ENCODE data around the gene PDE4D.

Gene PDE4D

DNA sequence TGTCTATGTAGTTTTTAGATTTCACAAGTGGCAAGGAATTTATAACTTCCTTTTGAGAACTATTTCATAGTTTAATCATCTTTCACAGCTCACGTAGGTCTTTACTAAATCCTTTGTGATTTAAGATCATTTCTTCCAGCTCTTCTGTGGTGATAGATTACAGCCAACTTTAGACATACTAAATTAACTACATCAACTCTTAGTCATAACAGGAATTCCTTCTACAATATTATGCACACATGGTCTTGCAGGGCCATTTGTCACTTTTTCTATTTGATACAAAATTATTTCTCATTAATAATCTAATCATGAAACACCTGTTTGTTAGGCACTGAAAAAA lies 208.4 kb downstream of the PDE4D start:
- TF ChIP-seq FOXP2 (optimal IDR thresholded peaks at IDR 0.05; ENCODE audit: borderline replicate concordance, extremely low read depth, extremely low read length, insufficient read depth) (no peak), TAF1 (IDR thresholded peaks at IDR 0.05; ENCODE audit: borderline replicate concordance, insufficient read depth, low read length) (no peak), POLR2AphosphoS5 (IDR thresholded peaks at IDR 0.05; ENCODE audit: low read depth, low read length) (no peak), SIN3A (IDR thresholded peaks at IDR 0.05; ENCODE audit: borderline replicate concordance, insufficient read depth, low read length) (no peak)
- TF ChIP-seq, protein P1, sequence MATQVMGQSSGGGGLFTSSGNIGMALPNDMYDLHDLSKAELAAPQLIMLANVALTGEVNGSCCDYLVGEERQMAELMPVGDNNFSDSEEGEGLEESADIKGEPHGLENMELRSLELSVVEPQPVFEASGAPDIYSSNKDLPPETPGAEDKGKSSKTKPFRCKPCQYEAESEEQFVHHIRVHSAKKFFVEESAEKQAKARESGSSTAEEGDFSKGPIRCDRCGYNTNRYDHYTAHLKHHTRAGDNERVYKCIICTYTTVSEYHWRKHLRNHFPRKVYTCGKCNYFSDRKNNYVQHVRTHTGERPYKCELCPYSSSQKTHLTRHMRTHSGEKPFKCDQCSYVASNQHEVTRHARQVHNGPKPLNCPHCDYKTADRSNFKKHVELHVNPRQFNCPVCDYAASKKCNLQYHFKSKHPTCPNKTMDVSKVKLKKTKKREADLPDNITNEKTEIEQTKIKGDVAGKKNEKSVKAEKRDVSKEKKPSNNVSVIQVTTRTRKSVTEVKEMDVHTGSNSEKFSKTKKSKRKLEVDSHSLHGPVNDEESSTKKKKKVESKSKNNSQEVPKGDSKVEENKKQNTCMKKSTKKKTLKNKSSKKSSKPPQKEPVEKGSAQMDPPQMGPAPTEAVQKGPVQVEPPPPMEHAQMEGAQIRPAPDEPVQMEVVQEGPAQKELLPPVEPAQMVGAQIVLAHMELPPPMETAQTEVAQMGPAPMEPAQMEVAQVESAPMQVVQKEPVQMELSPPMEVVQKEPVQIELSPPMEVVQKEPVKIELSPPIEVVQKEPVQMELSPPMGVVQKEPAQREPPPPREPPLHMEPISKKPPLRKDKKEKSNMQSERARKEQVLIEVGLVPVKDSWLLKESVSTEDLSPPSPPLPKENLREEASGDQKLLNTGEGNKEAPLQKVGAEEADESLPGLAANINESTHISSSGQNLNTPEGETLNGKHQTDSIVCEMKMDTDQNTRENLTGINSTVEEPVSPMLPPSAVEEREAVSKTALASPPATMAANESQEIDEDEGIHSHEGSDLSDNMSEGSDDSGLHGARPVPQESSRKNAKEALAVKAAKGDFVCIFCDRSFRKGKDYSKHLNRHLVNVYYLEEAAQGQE (IDR thresholded peaks at IDR 0.05; ENCODE audit: insufficient read depth in 1 of 2, low read depth in 2 of 2, low read length in 2 of 2): no peak

DNA sequence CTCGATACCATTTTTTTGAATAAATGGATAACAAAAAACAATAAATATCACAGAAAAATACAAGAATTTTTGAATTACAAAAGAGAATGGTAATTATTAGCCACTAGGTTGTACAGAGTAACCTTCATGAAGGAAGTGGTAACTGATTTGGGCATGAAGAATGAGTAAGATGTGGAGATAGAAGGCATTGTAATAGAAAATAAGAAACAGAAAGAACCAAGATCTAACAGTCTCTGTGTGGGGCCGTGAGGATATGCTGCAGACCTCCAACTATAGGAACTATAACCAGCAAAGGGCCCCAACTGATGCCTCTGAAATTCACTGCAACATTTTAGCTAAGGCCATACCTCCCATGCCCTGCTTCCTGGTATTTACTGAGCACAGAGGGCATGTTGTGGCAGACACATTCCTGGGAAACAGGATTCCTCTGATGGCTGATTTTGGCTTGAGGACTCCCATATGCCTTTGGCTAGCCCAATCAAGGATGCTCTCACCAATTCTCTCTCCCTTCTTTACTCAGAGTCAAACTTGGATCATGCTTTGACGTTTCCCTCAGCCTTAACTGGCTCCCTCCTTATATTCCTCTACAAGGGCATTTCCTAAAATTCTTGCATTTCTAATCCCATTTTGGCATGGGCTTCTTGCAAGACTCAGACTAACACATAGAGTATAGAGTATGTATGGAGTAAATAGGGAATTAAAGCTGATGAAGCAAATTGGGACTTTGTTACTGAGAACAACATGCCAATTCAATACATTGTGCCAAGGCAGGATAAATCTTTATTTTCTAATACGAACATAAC lies 208.9 kb downstream of the PDE4D start:
- TF ChIP-seq POLR2AphosphoS5 (IDR thresholded peaks at IDR 0.05; ENCODE audit: low read depth, low read length) (no peak), TAF1 (IDR thresholded peaks at IDR 0.05; ENCODE audit: borderline replicate concordance, insufficient read depth, low read length) (no peak), SIN3A (IDR thresholded peaks at IDR 0.05; ENCODE audit: borderline replicate concordance, insufficient read depth, low read length) (no peak), FOXP2 (optimal IDR thresholded peaks at IDR 0.05; ENCODE audit: borderline replicate concordance, extremely low read depth, extremely low read length, insufficient read depth) (no peak)
- TF ChIP-seq, protein P1 (IDR thresholded peaks at IDR 0.05; ENCODE audit: insufficient read depth in 1 of 2, low read depth in 2 of 2, low read length in 2 of 2): no peak

DNA sequence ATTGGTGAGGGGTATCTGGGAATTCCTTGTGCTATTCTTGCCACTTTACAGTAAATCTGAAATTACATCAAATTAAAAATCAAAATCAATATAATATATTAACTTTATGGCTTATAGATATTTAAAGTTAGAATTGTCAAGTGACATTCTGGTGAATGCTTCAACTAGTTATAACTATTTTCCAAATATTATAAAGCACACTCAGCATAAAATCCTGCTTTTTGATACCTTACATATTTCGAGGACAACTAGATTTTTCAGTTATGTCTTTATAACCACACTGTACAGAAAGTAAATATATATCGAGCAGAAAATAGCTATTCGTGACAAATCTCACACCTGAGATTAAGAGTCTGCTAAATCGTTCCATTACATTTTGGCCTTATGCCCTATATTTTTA lies 210.2 kb downstream of the PDE4D start:
- TF ChIP-seq FOXP2 (optimal IDR thresholded peaks at IDR 0.05; ENCODE audit: borderline replicate concordance, extremely low read depth, extremely low read length, insufficient read depth) (no peak), POLR2AphosphoS5 (IDR thresholded peaks at IDR 0.05; ENCODE audit: low read depth, low read length) (no peak), TAF1 (IDR thresholded peaks at IDR 0.05; ENCODE audit: borderline replicate concordance, insufficient read depth, low read length) (no peak), SIN3A (IDR thresholded peaks at IDR 0.05; ENCODE audit: borderline replicate concordance, insufficient read depth, low read length) (no peak)
- TF ChIP-seq, protein P1 (IDR thresholded peaks at IDR 0.05; ENCODE audit: insufficient read depth in 1 of 2, low read depth in 2 of 2, low read length in 2 of 2): no peak

DNA sequence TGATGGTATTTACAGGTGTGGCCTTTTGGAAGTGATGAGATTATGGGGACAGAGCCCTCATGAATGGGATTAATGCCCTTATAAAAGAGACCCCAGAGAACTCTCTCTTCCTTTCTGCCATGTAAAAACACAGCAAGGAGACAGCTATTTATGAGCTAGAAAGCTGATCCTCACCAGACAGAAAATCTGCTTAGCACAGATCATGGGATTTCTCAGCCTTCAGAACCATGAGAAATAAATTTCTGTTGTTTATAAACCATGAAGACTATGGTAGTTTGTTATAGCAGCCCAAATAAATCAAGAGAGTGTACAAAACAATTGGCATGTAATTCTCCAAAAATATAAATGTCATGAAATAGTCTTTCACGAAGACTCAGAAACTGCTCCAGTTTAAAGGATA lies 211.0 kb downstream of the PDE4D start:
- no peak for TF ChIP-seq SIN3A (IDR thresholded peaks at IDR 0.05; ENCODE audit: borderline replicate concordance, insufficient read depth, low read length)
- TF ChIP-seq POLR2AphosphoS5 (IDR thresholded peaks at IDR 0.05; ENCODE audit: low read depth, low read length): no peak
- TF ChIP-seq, protein P1 (IDR thresholded peaks at IDR 0.05; ENCODE audit: insufficient read depth in 1 of 2, low read depth in 2 of 2, low read length in 2 of 2): no peak
- TF ChIP-seq TAF1 (IDR thresholded peaks at IDR 0.05; ENCODE audit: borderline replicate concordance, insufficient read depth, low read length): no peak
- no peak for TF ChIP-seq FOXP2 (optimal IDR thresholded peaks at IDR 0.05; ENCODE audit: borderline replicate concordance, extremely low read depth, extremely low read length, insufficient read depth)
